ENCODE results near the gene MAB21L3.
"Not testable (repeated sequence)": the region's sequence is repeated elsewhere in the genome, so short reads cannot be mapped to it uniquely, and the experiment has no call there.

MAB21L3 gene

GRCh38 chr1:116138277-116138792, 27.1 kb downstream of the MAB21L3 start:
- DNase-seq (ENCODE audit: low read depth), result no peak

GRCh38 chr1:116139592-116140134, 28.5 kb downstream of the MAB21L3 start:
- no peak for DNase-seq (ENCODE audit: low read depth)

- no peak for DNase-seq (ENCODE audit: low read depth)
Measured at GRCh38 chr1:116144151-116144550, 33.0 kb downstream of the MAB21L3 start.

- not testable (repeated sequence) for DNase-seq (ENCODE audit: low read depth)
Measured at GRCh38 chr1:116146447-116147113, 35.4 kb downstream of the MAB21L3 start.

GRCh38 chr1:116147114-116147510, 35.9 kb downstream of the MAB21L3 start:
- DNase-seq (ENCODE audit: low read depth), result no peak

- DNase-seq (ENCODE audit: low read depth), result no peak
Measured at GRCh38 chr1:116147972-116148371, 36.8 kb downstream of the MAB21L3 start.

- DNase-seq (ENCODE audit: low read depth), result no peak
Measured at GRCh38 chr1:116148967-116149366, 37.8 kb downstream of the MAB21L3 start.

- DNase-seq (ENCODE audit: low read depth), result no peak
Measured at GRCh38 chr1:116150368-116150767, 39.2 kb downstream of the MAB21L3 start.

GRCh38 chr1:116151739-116152576, 40.8 kb downstream of the MAB21L3 start:
- DNase-seq (ENCODE audit: low read depth), result peak; percentile 66

- DNase-seq (ENCODE audit: low read depth), result no peak
Measured at GRCh38 chr1:116152577-116152943, 41.4 kb downstream of the MAB21L3 start.

GRCh38 chr1:116152950-116153691, 41.9 kb downstream of the MAB21L3 start:
- no peak for DNase-seq (ENCODE audit: low read depth)

- DNase-seq (ENCODE audit: low read depth), result no peak
Measured at GRCh38 chr1:116153692-116154031, 42.5 kb downstream of the MAB21L3 start.

GRCh38 chr1:116154536-116154935, 43.3 kb downstream of the MAB21L3 start:
- no peak for DNase-seq (ENCODE audit: low read depth)

- no peak for DNase-seq (ENCODE audit: low read depth)
Measured at GRCh38 chr1:116157096-116157495, 45.9 kb downstream of the MAB21L3 start.

GRCh38 chr1:116159177-116159576, 48.0 kb downstream of the MAB21L3 start:
- no peak for DNase-seq (ENCODE audit: low read depth)

- no peak for DNase-seq (ENCODE audit: low read depth)
Measured at GRCh38 chr1:116159611-116160010, 48.4 kb downstream of the MAB21L3 start.

GRCh38 chr1:116161390-116161789, 50.2 kb downstream of the MAB21L3 start:
- no peak for DNase-seq (ENCODE audit: low read depth)

- DNase-seq (ENCODE audit: low read depth), result no peak
Measured at GRCh38 chr1:116161877-116162390, 50.7 kb downstream of the MAB21L3 start.

- no peak for DNase-seq (ENCODE audit: low read depth)
Measured at GRCh38 chr1:116163533-116163932, 52.3 kb downstream of the MAB21L3 start.

- no peak for DNase-seq (ENCODE audit: low read depth)
Measured at GRCh38 chr1:116164150-116164549, 53.0 kb downstream of the MAB21L3 start.

GRCh38 chr1:116164604-116165368, 53.6 kb downstream of the MAB21L3 start:
- DNase-seq (ENCODE audit: low read depth), result no peak
